RWPE2 (cell line): ENCODE measurements around the gene COL4A5.

Experiments
- ATAC-seq: fragments of 200-7000 bp; cut with Tn5 transposase; 3 replicates; pipeline ENCODE4 v1.9.1; 2021; ENCODE audit warnings: low read depth
- DNase-seq: peaks from one replicate; pipeline ENCODE4 v3.0.0-alpha.2; 2020; ENCODE audit warnings: low spot score
- H3K27ac ChIP-seq: fragments of 450-650 bp; 2 replicates; pipeline ENCODE4 v1.5.1; 2017; ENCODE audit warnings: mild to moderate bottlenecking; ENCODE audit not compliant: poor library complexity, severe bottlenecking
- H3K27me3 ChIP-seq: fragments of 250-450 bp; sonication (Bioruptor Pico); 2 replicates; pipeline ENCODE4 v1.5.1; 2021; ENCODE audit warnings: mild to moderate bottlenecking, moderate library complexity; ENCODE audit not compliant: insufficient read depth, poor library complexity, severe bottlenecking
- H3K36me3 ChIP-seq: fragments of 250-450 bp; sonication (Bioruptor Pico); 2 replicates; pipeline ENCODE4 v1.5.1; 2020; ENCODE audit warnings: low read depth, mild to moderate bottlenecking, moderate library complexity
- H3K4me1 ChIP-seq: fragments of 250-450 bp; sonication (Bioruptor Pico); 2 replicates; pipeline ENCODE4 v1.5.1; 2021; ENCODE audit warnings: mild to moderate bottlenecking, moderate library complexity; ENCODE audit not compliant: insufficient read depth, poor library complexity, severe bottlenecking
- H3K4me3 ChIP-seq: fragments of 250-450 bp; sonication (Bioruptor Pico); 2 replicates; pipeline ENCODE4 v1.5.1; 2021; ENCODE audit warnings: mild to moderate bottlenecking, moderate library complexity; ENCODE audit not compliant: severe bottlenecking
- H3K9me3 ChIP-seq: fragments of 250-450 bp; sonication (Bioruptor Pico); 2 replicates; pipeline ENCODE4 v1.5.1; 2021; ENCODE audit warnings: mild to moderate bottlenecking, moderate library complexity; ENCODE audit not compliant: severe bottlenecking
- TF ChIP-seq, protein P1 (sequence below): fragments of 450-650 bp; IDR thresholded peaks from one replicate; pipeline ENCODE4 v1.5.1; 2017; ENCODE audit warnings: mild to moderate bottlenecking, moderate library complexity; ENCODE audit not compliant: poor library complexity, severe bottlenecking

The COL4A5 gene

DNA sequence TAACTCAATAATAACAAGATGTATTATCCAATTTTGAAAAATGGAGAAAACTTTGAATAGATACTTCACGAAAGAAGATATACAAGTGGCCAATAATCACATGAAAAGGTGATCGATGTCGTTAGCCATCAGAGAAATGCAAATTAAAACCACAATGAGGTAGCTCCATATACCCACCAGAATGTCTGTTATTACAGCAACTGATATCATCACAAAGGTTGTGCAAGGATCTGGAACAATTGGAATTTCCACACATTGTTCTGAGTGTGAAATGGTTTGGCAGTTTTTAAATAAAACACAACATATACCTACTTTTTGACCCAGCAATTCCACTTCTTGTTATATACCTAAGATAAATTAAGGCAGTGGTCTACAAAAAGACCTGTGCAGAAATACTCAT, 225.1 kb downstream of the COL4A5 start:
- DNase-seq (no peak), ATAC-seq (no peak)
- Histone ChIP-seq H3K27ac (no peak overlapping the region), H3K27me3 (no peaks in the 10 kb centered on the region), H3K4me1 (no peaks in the 10 kb centered on the region), H3K9me3 (no peaks in the 10 kb centered on the region), H3K4me3 (no peak overlapping the region), H3K36me3 (peaks cover 7% of the 10 kb centered on the region; the same call in 1 of the 2 replicates)
- TF ChIP-seq, protein P1, sequence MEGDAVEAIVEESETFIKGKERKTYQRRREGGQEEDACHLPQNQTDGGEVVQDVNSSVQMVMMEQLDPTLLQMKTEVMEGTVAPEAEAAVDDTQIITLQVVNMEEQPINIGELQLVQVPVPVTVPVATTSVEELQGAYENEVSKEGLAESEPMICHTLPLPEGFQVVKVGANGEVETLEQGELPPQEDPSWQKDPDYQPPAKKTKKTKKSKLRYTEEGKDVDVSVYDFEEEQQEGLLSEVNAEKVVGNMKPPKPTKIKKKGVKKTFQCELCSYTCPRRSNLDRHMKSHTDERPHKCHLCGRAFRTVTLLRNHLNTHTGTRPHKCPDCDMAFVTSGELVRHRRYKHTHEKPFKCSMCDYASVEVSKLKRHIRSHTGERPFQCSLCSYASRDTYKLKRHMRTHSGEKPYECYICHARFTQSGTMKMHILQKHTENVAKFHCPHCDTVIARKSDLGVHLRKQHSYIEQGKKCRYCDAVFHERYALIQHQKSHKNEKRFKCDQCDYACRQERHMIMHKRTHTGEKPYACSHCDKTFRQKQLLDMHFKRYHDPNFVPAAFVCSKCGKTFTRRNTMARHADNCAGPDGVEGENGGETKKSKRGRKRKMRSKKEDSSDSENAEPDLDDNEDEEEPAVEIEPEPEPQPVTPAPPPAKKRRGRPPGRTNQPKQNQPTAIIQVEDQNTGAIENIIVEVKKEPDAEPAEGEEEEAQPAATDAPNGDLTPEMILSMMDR: no peak

DNA sequence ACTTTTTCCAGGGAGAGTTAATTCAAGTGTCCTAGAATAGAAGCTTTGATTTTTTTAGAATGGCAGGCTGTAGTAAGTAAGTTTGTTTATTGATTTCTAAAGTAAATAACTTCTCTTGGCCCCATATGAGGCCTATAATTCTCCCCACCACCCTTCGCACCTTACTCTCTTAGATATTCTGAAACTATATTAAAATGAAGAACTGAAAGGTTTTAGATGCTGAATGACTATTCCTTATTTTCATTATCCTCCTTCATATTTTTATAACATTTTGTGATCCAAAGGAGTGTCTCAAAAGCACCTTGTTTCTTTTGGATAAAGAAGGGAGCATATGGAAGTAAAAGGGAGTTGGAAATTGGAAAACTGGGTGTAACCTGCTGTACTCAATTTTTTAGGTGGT, 226.5 kb downstream of the COL4A5 start:
- no peak for ATAC-seq
- H3K4me1 ChIP-seq: no peaks in the 10 kb centered on the region
- H3K4me3 ChIP-seq: no peak overlapping the region
- TF ChIP-seq, protein P1: no peak
- DNase-seq: no peak
- H3K36me3 ChIP-seq: peaks cover 7% of the 10 kb centered on the region; the same call in 1 of the 2 replicates
- no peaks in the 10 kb centered on the region for H3K27me3 ChIP-seq
- H3K27ac ChIP-seq: no peak overlapping the region
- H3K9me3 ChIP-seq: no peaks in the 10 kb centered on the region

DNA sequence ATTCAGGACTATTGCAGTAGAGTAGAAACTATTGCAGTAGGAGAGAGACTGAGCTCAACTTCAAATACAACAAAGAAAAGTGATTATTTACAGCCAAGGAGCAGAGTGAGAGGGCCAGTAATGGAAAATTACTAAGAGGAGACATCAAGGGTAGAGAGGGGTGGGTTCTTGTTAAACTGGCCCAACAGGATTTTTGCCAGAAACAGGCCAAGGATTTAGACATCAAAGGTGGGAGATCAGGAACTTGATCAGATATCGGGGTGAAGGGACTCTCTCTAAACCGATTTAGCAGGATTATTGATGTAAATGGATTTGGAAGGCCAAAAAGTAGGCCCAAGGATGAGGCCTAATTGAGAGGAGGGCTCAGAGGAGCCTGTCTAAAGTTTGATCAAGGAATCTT, 231.9 kb downstream of the COL4A5 start:
- no peaks in the 10 kb centered on the region for H3K4me1 ChIP-seq
- H3K27ac ChIP-seq: no peak overlapping the region
- no peaks in the 10 kb centered on the region for H3K27me3 ChIP-seq
- 0 out of 2 replicates have a peak, but pooled peaks cover 7% of the 10 kb centered on the region for H3K36me3 ChIP-seq
- TF ChIP-seq, protein P1: no peak
- no peaks in the 10 kb centered on the region for H3K9me3 ChIP-seq
- DNase-seq (no peak), ATAC-seq (no peak)
- H3K4me3 ChIP-seq: no peak overlapping the region

DNA sequence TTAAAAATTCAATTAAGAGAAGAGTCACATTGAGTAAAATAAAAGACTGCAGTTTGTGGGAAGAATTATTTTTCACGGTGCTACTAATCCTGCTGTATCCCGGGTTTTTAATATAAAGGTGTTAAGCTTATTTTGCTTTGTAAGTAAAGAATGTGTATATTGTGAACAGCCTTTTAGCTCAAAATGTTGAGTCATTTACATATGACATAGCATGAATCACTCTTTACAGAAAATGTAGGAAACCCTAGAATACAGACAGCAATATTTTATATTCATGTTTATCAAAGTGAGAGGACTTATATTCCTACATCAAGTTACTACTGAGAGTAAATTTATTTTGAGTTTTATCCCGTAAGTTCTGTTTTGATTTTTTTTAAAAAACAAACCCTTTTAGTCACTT, 257.1 kb downstream of the COL4A5 start:
- DNase-seq: no peak
- Histone ChIP-seq H3K36me3 (peaks cover 17% of the 10 kb centered on the region; the same call in 1 of the 2 replicates), H3K27me3 (no peaks in the 10 kb centered on the region), H3K4me1 (no peaks in the 10 kb centered on the region), H3K27ac (no peak overlapping the region), H3K4me3 (no peak overlapping the region), H3K9me3 (no peaks in the 10 kb centered on the region)
- ATAC-seq: no peak
- TF ChIP-seq, protein P1: no peak

DNA sequence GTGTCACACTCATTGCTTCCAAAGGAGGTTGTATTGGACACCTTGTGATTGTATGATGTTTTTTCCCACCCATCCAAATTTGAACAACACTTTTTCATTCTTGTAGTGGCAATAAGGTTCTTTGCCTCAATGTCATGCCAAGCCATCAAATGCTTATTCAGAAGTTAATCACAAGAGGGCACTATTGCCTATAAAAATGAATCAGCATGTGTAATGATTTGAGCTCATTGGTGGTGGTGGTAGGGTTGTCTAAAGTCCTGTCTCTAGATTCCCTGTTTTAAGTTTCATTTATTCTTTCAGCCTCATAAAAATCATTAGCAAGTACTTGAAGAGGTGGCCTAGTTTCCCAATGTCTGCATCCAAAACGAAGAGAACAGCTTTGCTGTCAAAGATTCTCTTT, 259.7 kb downstream of the COL4A5 start:
- TF ChIP-seq, protein P1: peak; percentile 35
- Histone ChIP-seq H3K4me1 (no peaks in the 10 kb centered on the region), H3K36me3 (peaks cover 8% of the 10 kb centered on the region; the same call in 1 of the 2 replicates), H3K27me3 (no peaks in the 10 kb centered on the region), H3K4me3 (no peak overlapping the region), H3K9me3 (no peaks in the 10 kb centered on the region), H3K27ac (no peak overlapping the region)
- ATAC-seq (0 out of 3 replicates have a peak, but pooled peaks have one; percentile 36), DNase-seq (no peak)
